WTC11 (cell line): Measurements from ENCODE around the gene MYCBPAP. TPM values are rescaled to one million over a fixed set of nuclear protein-coding genes. Genes with fewer than 3 reads are reported as not detected.
A peak's percentile ranks its signal among the peaks of the same experiment; 100 is the strongest.

ENCODE experiments used
- ATAC-seq: fragments of 200-7000 bp; cut with Tn5 transposase; 2 replicates; pipeline ENCODE4 v1.10.0; 2021; ENCODE audit warnings: mild to moderate bottlenecking, moderate library complexity
- CTCF ChIA-PET: fragments of 300-600 bp; sonication (Branson Sonifier 250); formaldehyde crosslinking; loops from one replicate; lab custom pipeline; 2021; ENCODE audit warnings: antibody characterized with exemption; lab: Charles Lee
- POLR2A ChIA-PET: fragments of 350-600 bp; sonication (Branson Sonifier 250); formaldehyde crosslinking; loops from one replicate; lab custom pipeline; 2021; ENCODE audit warnings: antibody characterized with exemption; lab: Charles Lee
- DNase-seq: peaks from one replicate; pipeline ENCODE4 v3.0.0; 2021; ENCODE audit warnings: low spot score
- H3K27ac Mint-ChIP-seq: 2 replicates; pipeline ENCODE4 v1.8.0; 2021; ENCODE audit warnings: mixed read lengths
- H3K27me3 Mint-ChIP-seq: 2 replicates; pipeline ENCODE4 v1.8.0; 2021; ENCODE audit warnings: low read depth, mild to moderate bottlenecking, moderate library complexity, mixed read lengths
- H3K36me3 Mint-ChIP-seq: 2 replicates; pipeline ENCODE4 v1.8.0; 2021; ENCODE audit warnings: mixed read lengths
- H3K4me1 Mint-ChIP-seq: 2 replicates; pipeline ENCODE4 v1.8.0; 2022; ENCODE audit warnings: mixed read lengths
- H3K4me3 Mint-ChIP-seq: 2 replicates; pipeline ENCODE4 v1.8.0; 2021; ENCODE audit warnings: mild to moderate bottlenecking, moderate library complexity, mixed read lengths
- H3K9me3 Mint-ChIP-seq: 2 replicates; pipeline ENCODE4 v1.8.0; 2021; ENCODE audit warnings: mixed read lengths
- EMX1 ChIP-seq: fragments of 250-450 bp; sonication (Bioruptor Pico); IDR thresholded peaks from 2 replicates; pipeline ENCODE4 v1.8.0; 2021; ENCODE audit warnings: mild to moderate bottlenecking
- GRHL2 ChIP-seq: fragments of 250-450 bp; sonication (Bioruptor Pico); IDR thresholded peaks from 2 replicates; pipeline ENCODE4 v1.8.0; 2022; ENCODE audit warnings: mild to moderate bottlenecking, moderate library complexity; ENCODE audit not compliant: insufficient replicate concordance, severe bottlenecking
- GTF2I ChIP-seq: fragments of 250-450 bp; sonication (Bioruptor Pico); conservative IDR thresholded peaks from 2 replicates; pipeline ENCODE4 v1.4.0; 2021; ENCODE audit warnings: mild to moderate bottlenecking
- MXD4 ChIP-seq: fragments of 250-450 bp; sonication (Bioruptor Pico); IDR thresholded peaks from 2 replicates; pipeline ENCODE4 v1.8.0; 2021; ENCODE audit warnings: mild to moderate bottlenecking, moderate library complexity, borderline replicate concordance
- NFYB ChIP-seq: sonication (generic); formaldehyde crosslinking; conservative IDR thresholded peaks from 2 replicates; pipeline ENCODE4 v1.8.0; 2022; ENCODE audit warnings: low read depth, missing genetic modification reagents
- RORB ChIP-seq: fragments of 250-450 bp; sonication (Bioruptor Pico); IDR thresholded peaks from 2 replicates; pipeline ENCODE4 v1.9.0; 2021; ENCODE audit warnings: mild to moderate bottlenecking
- SP1 ChIP-seq: sonication (generic); formaldehyde crosslinking; conservative IDR thresholded peaks from 2 replicates; pipeline ENCODE4 v1.8.1; 2022; ENCODE audit warnings: missing genetic modification reagents
- ZNF121 ChIP-seq: sonication (generic); formaldehyde crosslinking; IDR thresholded peaks from 2 replicates; pipeline ENCODE4 v1.8.0; 2023; ENCODE audit warnings: missing genetic modification reagents
- ZNF317 ChIP-seq: sonication (generic); formaldehyde crosslinking; IDR thresholded peaks from 2 replicates; pipeline ENCODE4 v1.8.1; 2023; ENCODE audit warnings: low read depth, mild to moderate bottlenecking, moderate library complexity, missing genetic modification reagents, borderline replicate concordance
- ZNF423 ChIP-seq: fragments of 250-450 bp; sonication (Bioruptor Pico); IDR thresholded peaks from 2 replicates; pipeline ENCODE4 v2.1.2; 2022; ENCODE audit warnings: mild to moderate bottlenecking, moderate library complexity
- total RNA-seq: library from RNA; stranded (reverse); gene quantifications from 3 replicates; pipeline ENCODE4 v1.2.3, GENCODE V29; 2021
- TF ChIP-seq, protein P1 (sequence below): sonication (generic); formaldehyde crosslinking; IDR thresholded peaks from 2 replicates; pipeline ENCODE4 v1.8.1; 2022; ENCODE audit warnings: mild to moderate bottlenecking, missing genetic modification reagents, moderate library complexity, borderline replicate concordance
- TF ChIP-seq, protein P2 (sequence below): sonication (generic); formaldehyde crosslinking; IDR thresholded peaks from 2 replicates; pipeline ENCODE4 v1.8.1; 2023; ENCODE audit warnings: mild to moderate bottlenecking, missing genetic modification reagents, moderate library complexity
- TF ChIP-seq, protein P3 (sequence below): sonication (generic); formaldehyde crosslinking; IDR thresholded peaks from 2 replicates; pipeline ENCODE4 v1.8.0; 2022; ENCODE audit warnings: mild to moderate bottlenecking, missing genetic modification reagents

Gene MYCBPAP
- total RNA-seq, 1 experiment from 2014 or later: 5.7 TPM

DNA sequence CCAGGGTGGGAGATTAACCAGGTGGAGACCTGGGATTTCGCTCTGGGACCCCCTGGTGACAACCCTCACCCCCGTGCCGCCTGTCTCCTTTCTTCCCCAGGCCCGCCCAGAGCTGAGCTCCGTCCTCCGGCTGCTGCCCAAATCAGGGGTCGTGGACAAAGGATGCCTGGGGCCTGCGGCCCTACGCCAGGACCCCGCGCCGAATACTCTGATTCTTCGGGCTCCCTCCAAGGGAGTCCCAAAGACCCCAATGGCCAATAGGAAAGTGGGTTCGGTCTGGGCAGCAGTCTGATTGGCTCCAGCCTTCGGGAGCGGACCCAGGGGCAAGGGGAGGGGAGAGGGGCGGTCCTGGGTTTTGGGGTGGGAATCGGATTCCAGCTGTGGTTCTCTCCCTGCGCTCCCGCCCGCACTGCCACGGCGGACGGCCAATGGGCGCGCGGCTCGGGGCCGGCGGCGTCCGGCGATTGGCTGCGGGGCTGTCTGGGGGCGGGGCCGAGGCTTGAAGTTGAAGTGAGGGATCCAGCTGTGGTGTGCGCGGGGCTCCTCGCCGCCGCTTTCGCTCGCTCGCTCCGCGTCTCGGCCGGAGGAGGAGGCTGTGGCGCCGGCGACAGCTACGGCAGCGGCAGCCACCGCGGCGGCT, 52.1 kb downstream of the MYCBPAP start, which contains the start of gene CACNA1G:
TSS of gene CACNA1G (plus strand) at position 531 of the 640 bp plus-strand sequence. CDS start 745 bp downstream, outside the sequence.
- peak within 1 kb of the TSS; percentile 97 for H3K27ac Mint-ChIP-seq
- POLR2A ChIA-PET: interaction anchor here (0.5 to 2.5 kb wide), 16 partner anchors 9 to 306 kb away, joined by 3 to 16 read pairs (median 4); partner anchors contain the start of genes LUC7L3, SPATA20 and TOB1

DNA sequence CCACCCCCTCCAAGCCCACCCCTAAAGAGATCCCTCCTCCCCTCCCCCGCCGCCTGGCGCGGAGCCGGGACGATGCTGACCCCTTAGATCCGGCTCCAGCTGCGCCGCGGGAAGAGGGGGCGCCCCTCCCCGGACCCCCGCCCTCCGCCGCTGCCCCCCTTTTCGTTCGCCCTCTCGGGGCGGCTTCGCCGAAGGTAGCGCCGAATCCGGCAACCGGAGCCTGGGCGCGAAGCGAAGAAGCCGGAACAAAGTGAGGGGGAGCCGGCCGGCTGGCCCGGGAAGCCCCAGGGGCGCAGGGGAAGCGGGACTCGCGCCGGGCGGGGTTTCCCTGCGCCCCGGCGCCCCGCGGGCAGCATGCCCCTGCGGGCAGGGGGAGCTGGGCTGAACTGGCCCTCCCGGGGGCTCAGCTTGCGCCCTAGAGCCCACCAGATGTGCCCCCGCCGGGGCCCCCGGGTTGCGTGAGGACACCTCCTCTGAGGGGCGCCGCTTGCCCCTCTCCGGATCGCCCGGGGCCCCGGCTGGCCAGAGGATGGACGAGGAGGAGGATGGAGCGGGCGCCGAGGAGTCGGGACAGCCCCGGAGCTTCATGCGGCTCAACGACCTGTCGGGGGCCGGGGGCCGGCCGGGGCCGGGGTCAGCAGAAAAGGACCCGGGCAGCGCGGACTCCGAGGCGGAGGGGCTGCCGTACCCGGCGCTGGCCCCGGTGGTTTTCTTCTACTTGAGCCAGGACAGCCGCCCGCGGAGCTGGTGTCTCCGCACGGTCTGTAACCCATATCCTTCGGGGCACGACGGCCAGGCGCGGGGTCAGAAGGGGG, 52.9 kb downstream of the MYCBPAP start:
- peaks cover 43% of the 10 kb centered on the region for H3K4me1 Mint-ChIP-seq
- H3K36me3 Mint-ChIP-seq: no peaks in the 10 kb centered on the region
- DNase-seq (peak; percentile 42), ATAC-seq (no peak)
- H3K9me3 Mint-ChIP-seq: no peaks in the 10 kb centered on the region
- H3K27ac Mint-ChIP-seq: no peak overlapping the region
- ChIA-PET POLR2A (interaction anchor here (0.5 to 2.5 kb wide), 11 partner anchors 9 to 158 kb away, joined by 3 to 16 read pairs (median 4); partner anchors contain the start of gene LUC7L3), CTCF (interaction anchor here (0.7 to 7.2 kb wide), 21 partner anchors 9 to 281 kb away, joined by 3 to 135 read pairs (median 4); partner anchors contain the start of genes CHAD and LRRC59)
- TF ChIP-seq MXD4 (no peak), ZNF121 (CRISPR knock-in tag) (no peak), RORB (CRISPR knock-in tag) (no peak), GTF2I (no peak)
- H3K27me3 Mint-ChIP-seq: peaks cover 83% of the 10 kb centered on the region
- H3K4me3 Mint-ChIP-seq: peak overlapping the region; percentile 67; the same call in 1 of the 2 replicates

More for the DNA sequence above, 52.1 kb downstream of the MYCBPAP start, which contains the start of gene CACNA1G:
- Mint-ChIP-seq H3K9me3 (no peaks in the 10 kb centered on the region), H3K4me1 (peaks cover 37% of the 10 kb centered on the region), H3K27me3 (peaks cover 75% of the 10 kb centered on the region), H3K4me3 (peak within 1 kb of the TSS; percentile 87), H3K36me3 (no peaks in the 10 kb centered on the region)
- DNase-seq (peak; percentile 98), ATAC-seq (peak; percentile 83)
- TF ChIP-seq SP1: peak; percentile 72
- peak; percentile 85 for TF ChIP-seq NFYB (CRISPR knock-in tag)
- no peak for TF ChIP-seq ZNF317 (CRISPR knock-in tag)
- TF ChIP-seq, protein P1, sequence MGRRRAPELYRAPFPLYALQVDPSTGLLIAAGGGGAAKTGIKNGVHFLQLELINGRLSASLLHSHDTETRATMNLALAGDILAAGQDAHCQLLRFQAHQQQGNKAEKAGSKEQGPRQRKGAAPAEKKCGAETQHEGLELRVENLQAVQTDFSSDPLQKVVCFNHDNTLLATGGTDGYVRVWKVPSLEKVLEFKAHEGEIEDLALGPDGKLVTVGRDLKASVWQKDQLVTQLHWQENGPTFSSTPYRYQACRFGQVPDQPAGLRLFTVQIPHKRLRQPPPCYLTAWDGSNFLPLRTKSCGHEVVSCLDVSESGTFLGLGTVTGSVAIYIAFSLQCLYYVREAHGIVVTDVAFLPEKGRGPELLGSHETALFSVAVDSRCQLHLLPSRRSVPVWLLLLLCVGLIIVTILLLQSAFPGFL (CRISPR knock-in tag): no peak
- TF ChIP-seq ZNF423 (CRISPR knock-in tag): peak; percentile 46; the same call in 1 of the 2 replicates
- CTCF ChIA-PET: interaction anchor here (0.7 to 7.2 kb wide), 24 partner anchors 9 to 281 kb away, joined by 3 to 135 read pairs (median 4); partner anchors contain the start of genes CHAD, EPN3 and LRRC59

DNA sequence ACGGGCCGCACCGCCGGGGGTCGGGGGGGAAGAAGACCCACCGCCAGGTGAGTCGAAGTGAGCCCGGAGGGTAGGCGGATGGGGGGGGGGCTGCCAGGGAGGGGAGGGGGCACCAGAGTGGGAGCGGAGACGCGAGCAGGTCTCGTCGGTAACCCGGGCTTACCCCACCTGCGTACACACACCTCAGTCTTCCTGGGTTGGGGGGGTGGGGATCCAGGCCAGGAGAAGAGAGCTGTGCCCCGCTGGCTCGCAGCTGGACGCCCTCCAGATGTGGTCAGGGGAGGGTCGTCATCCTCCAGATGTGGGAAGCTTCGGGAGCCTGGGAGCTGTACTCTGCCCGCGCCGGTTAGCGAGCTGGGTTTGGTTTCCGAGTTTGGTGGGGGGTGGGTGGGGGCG, 53.5 kb downstream of the MYCBPAP start:
- TF ChIP-seq, protein P2, sequence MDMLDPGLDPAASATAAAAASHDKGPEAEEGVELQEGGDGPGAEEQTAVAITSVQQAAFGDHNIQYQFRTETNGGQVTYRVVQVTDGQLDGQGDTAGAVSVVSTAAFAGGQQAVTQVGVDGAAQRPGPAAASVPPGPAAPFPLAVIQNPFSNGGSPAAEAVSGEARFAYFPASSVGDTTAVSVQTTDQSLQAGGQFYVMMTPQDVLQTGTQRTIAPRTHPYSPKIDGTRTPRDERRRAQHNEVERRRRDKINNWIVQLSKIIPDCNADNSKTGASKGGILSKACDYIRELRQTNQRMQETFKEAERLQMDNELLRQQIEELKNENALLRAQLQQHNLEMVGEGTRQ: no peak
- TF ChIP-seq EMX1: no peak
- no peak for TF ChIP-seq GRHL2
- TF ChIP-seq, protein P3, sequence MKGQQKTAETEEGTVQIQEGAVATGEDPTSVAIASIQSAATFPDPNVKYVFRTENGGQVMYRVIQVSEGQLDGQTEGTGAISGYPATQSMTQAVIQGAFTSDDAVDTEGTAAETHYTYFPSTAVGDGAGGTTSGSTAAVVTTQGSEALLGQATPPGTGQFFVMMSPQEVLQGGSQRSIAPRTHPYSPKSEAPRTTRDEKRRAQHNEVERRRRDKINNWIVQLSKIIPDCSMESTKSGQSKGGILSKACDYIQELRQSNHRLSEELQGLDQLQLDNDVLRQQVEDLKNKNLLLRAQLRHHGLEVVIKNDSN (CRISPR knock-in tag): no peak
- H3K36me3 Mint-ChIP-seq: no peaks in the 10 kb centered on the region
- ChIA-PET CTCF (interaction anchor here (0.8 to 7.2 kb wide), 10 partner anchors 9 to 165 kb away, joined by 3 to 135 read pairs (median 8); partner anchors contain the start of gene LRRC59), POLR2A (interaction anchor here (2.5 kb wide), 1 partner anchor 11 kb away, joined by 16 read pairs; no protein-coding TSS in a partner anchor)
- H3K4me1 Mint-ChIP-seq: peaks cover 43% of the 10 kb centered on the region
- H3K27me3 Mint-ChIP-seq: peaks cover 83% of the 10 kb centered on the region
- ATAC-seq (no peak), DNase-seq (no peak)
- no peaks in the 10 kb centered on the region for H3K9me3 Mint-ChIP-seq
- peak overlapping the region; percentile 67 for H3K4me3 Mint-ChIP-seq
- H3K27ac Mint-ChIP-seq: no peak overlapping the region
